GM23338 (cell line): Measurements from ENCODE around the gene KRTAP12-4. TPM values are rescaled to one million over a fixed set of nuclear protein-coding genes. Genes with fewer than 3 reads are reported as not detected.

Source experiments
- ATAC-seq: fragments of 200-7000 bp; cut with Tn5 transposase; 3 replicates; pipeline ENCODE4 v1.9.1; 2020
- DNase-seq: peaks from one replicate; pipeline ENCODE4 v3.0.0-alpha.2; 2015; ENCODE audit warnings: low spot score
- H2AFZ ChIP-seq: fragments of 200-600 bp; sonication (generic); 2 replicates; pipeline ENCODE4 v1.8.0; 2016; ENCODE audit warnings: antibody characterized with exemption, mild to moderate bottlenecking, moderate library complexity
- H3F3A ChIP-seq: fragments of 200-600 bp; sonication (generic); replicated peaks from 2 replicates; pipeline ENCODE4 v1.8.0; 2017; ENCODE audit warnings: antibody characterized with exemption, mixed run types, low read depth
- H3K27ac ChIP-seq: fragments of 200-600 bp; sonication (generic); 2 replicates; pipeline ENCODE4 v1.6.1; 2016; ENCODE audit warnings: low read depth
- H3K27me3 ChIP-seq: fragments of 200-600 bp; sonication (generic); 2 replicates; pipeline ENCODE4 v1.8.0; 2016; ENCODE audit warnings: mild to moderate bottlenecking, mixed run types, moderate library complexity; ENCODE audit not compliant: insufficient read depth
- H3K36me3 ChIP-seq: fragments of 200-600 bp; sonication (generic); 2 replicates; pipeline ENCODE4 v1.8.0; 2016; ENCODE audit warnings: mild to moderate bottlenecking; ENCODE audit not compliant: insufficient read depth
- H3K4me1 ChIP-seq: fragments of 200-600 bp; sonication (generic); 2 replicates; pipeline ENCODE4 v1.8.0; 2016; ENCODE audit warnings: mild to moderate bottlenecking, moderate library complexity; ENCODE audit not compliant: insufficient read depth
- H3K4me2 ChIP-seq: fragments of 200-600 bp; sonication (generic); 2 replicates; pipeline ENCODE4 v1.7.1; 2017; ENCODE audit warnings: mixed run types
- H3K4me3 ChIP-seq: fragments of 200-600 bp; sonication (generic); 2 replicates; pipeline ENCODE4 v1.6.1; 2016; ENCODE audit warnings: mixed run types
- H3K79me2 ChIP-seq: fragments of 200-600 bp; sonication (generic); replicated peaks from 2 replicates; pipeline ENCODE4 v1.8.0; 2017; ENCODE audit warnings: mild to moderate bottlenecking; ENCODE audit not compliant: insufficient read depth
- H3K9me2 ChIP-seq: fragments of 200-600 bp; sonication (generic); 2 replicates; pipeline ENCODE4 v1.8.0; 2017; ENCODE audit not compliant: insufficient read depth
- H4K20me1 ChIP-seq: fragments of 200-600 bp; sonication (generic); replicated peaks from 2 replicates; pipeline ENCODE4 v1.8.0; 2017; ENCODE audit warnings: mild to moderate bottlenecking; ENCODE audit not compliant: insufficient read depth
- H3K27ac Mint-ChIP-seq: 2 replicates; pipeline ENCODE4 v1.8.0; 2020; ENCODE audit warnings: inconsistent platforms, mild to moderate bottlenecking, moderate library complexity, mixed read lengths
- H3K27me3 Mint-ChIP-seq: 3 replicates; pipeline ENCODE4 v1.8.0; 2022; ENCODE audit warnings: low read depth, mild to moderate bottlenecking, moderate library complexity, mixed read lengths, inconsistent platforms; ENCODE audit not compliant: insufficient read depth, poor library complexity
- H3K36me3 Mint-ChIP-seq: 3 replicates; pipeline ENCODE4 v1.8.0; 2021; ENCODE audit warnings: low read depth, mild to moderate bottlenecking, inconsistent platforms, moderate library complexity, mixed read lengths
- H3K4me1 Mint-ChIP-seq: 3 replicates; pipeline ENCODE4 v1.8.0; 2020; ENCODE audit warnings: mild to moderate bottlenecking, inconsistent platforms, mixed read lengths
- H3K4me3 Mint-ChIP-seq: 3 replicates; pipeline ENCODE4 v1.8.0; 2021; ENCODE audit warnings: moderate library complexity, mild to moderate bottlenecking, inconsistent platforms, mixed read lengths
- H3K9me3 Mint-ChIP-seq: 3 replicates; pipeline ENCODE4 v1.8.0; 2020; ENCODE audit warnings: moderate library complexity, mild to moderate bottlenecking, inconsistent platforms, mixed read lengths
- CREB1 ChIP-seq: fragments of 250-450 bp; sonication (Bioruptor Pico); IDR thresholded peaks from 2 replicates; pipeline ENCODE4 v1.5.0; 2020; ENCODE audit warnings: low read depth, mild to moderate bottlenecking, moderate library complexity
- CTCF ChIP-seq, 2 experiments: fragments of 200-600 bp in 1 of 2; sonication (generic) in 1 of 2; conservative IDR thresholded peaks; 2 replicates each; pipeline versions ENCODE4 v1.5.1 to v1.6.1; 2016 to 2017; ENCODE audit warnings: antibody characterized with exemption in 2 of 2, low read depth in 2 of 2, mild to moderate bottlenecking in 2 of 2, moderate library complexity in 1 of 2
- EZH2phosphoT487 ChIP-seq: fragments of 200-600 bp; sonication (generic); IDR thresholded peaks from one replicate; pipeline ENCODE4 v1.8.1; 2018; ENCODE audit warnings: antibody characterized with exemption; ENCODE audit not compliant: unreplicated experiment
- JUNB ChIP-seq: IDR thresholded peaks from one replicate; pipeline ENCODE4 v1.6.1; 2016; ENCODE audit warnings: antibody characterized with exemption; ENCODE audit not compliant: unreplicated experiment
- NANOG ChIP-seq: IDR thresholded peaks from 2 replicates; pipeline ENCODE4 v1.6.1; 2016; ENCODE audit warnings: antibody characterized with exemption, borderline replicate concordance
- POLR2AphosphoS5 ChIP-seq: IDR thresholded peaks from 2 replicates; pipeline ENCODE4 v1.6.1; 2016; ENCODE audit warnings: antibody characterized with exemption, low read depth
- STAT1 ChIP-seq: IDR thresholded peaks from one replicate; pipeline ENCODE4 v1.6.1; 2016; ENCODE audit warnings: antibody characterized with exemption; ENCODE audit not compliant: unreplicated experiment
- ZNF114 ChIP-seq: fragments of 250-450 bp; sonication (Bioruptor Pico); IDR thresholded peaks from 2 replicates; pipeline ENCODE4 v1.5.0; 2020; ENCODE audit warnings: mild to moderate bottlenecking, moderate library complexity
- ZNF331 ChIP-seq: fragments of 250-450 bp; sonication (Bioruptor Pico); IDR thresholded peaks from 2 replicates; pipeline ENCODE4 v1.5.0; 2020; ENCODE audit warnings: low read depth, mild to moderate bottlenecking, moderate library complexity
- ZNF462 ChIP-seq: fragments of 250-450 bp; sonication (Bioruptor Pico); IDR thresholded peaks from 2 replicates; pipeline ENCODE4 v1.5.0; 2020; ENCODE audit warnings: mild to moderate bottlenecking, moderate library complexity
- polyA plus RNA-seq: library from polyadenylated mRNA; unstranded; fragments of >200 nt; fragmentation: Nextera tagmentation; extraction: Ambion mirVana; gene quantifications from 2 replicates; pipeline ENCODE4 v1.2.1, GENCODE V29; 2016
- total RNA-seq: library from RNA; depleted of rRNA; stranded (reverse); fragments of >200 nt; shearing (Covaris generic); gene quantifications from 2 replicates; pipeline ENCODE4 v1.2.3, GENCODE V29; 2014

Gene KRTAP12-4
- total and polyA plus RNA-seq, 2 experiments from 2014 or later = not detected

GRCh38 chr21:44612669-44613229, 41.7 kb downstream of the KRTAP12-4 start (continued):
- TF ChIP-seq ZNF462 (CRISPR knock-in tag) (no peak), EZH2phosphoT487 (no peak), ZNF114 (CRISPR knock-in tag) (no peak), JUNB (no peak), STAT1 (no peak)

- TF ChIP-seq CREB1 (CRISPR knock-in tag) (no peak), CTCF (conservative IDR thresholded peaks at IDR 0.05; ENCODE audit: low read depth in 2 of 2) (no peak), POLR2AphosphoS5 (no peak), EZH2phosphoT487 (no peak), NANOG (no peak), STAT1 (no peak), ZNF331 (CRISPR knock-in tag) (no peak)
- H3K4me1 Mint-ChIP-seq = peaks cover 11% of the 10 kb centered on the region
- peaks cover 8% of the 10 kb centered on the region for H3K27me3 Mint-ChIP-seq
- no peak within 1 kb of the TSS for H3K27ac Mint-ChIP-seq
- Histone ChIP-seq H3K4me3 (no peak within 1 kb of the TSS), H3K27me3 (no peaks in the 10 kb centered on the region), H3K36me3 (0 out of 2 replicates have a peak, but pooled peaks cover 4% of the 10 kb centered on the region), H2AFZ (no peak within 1 kb of the TSS), H4K20me1 (no peaks in the 10 kb centered on the region), H3K4me2 (no peak within 1 kb of the TSS), H3K9me2 (no peaks in the 10 kb centered on the region), H3K27ac (no peak within 1 kb of the TSS), H3K4me1 (no peaks in the 10 kb centered on the region), H3K79me2 (no peaks in the 10 kb centered on the region), H3F3A (no peaks in the 10 kb centered on the region)
- no peak for DNase-seq
- no peak within 1 kb of the TSS for H3K4me3 Mint-ChIP-seq
- no peak for ATAC-seq
- H3K9me3 Mint-ChIP-seq = peaks cover 43% of the 10 kb centered on the region
- peaks cover 19% of the 10 kb centered on the region for H3K36me3 Mint-ChIP-seq
These were observed 42.4 kb downstream of the KRTAP12-4 start, which contains the start of gene KRTAP10-8 for GRCh38 chr21:44612029-44612486. TSS of gene KRTAP10-8 (plus strand) at chr21:44612079. CDS start at chr21:44612101, 22 bp downstream.
